GM19025 (cell line): ENCODE results near the gene PTRHD1.

Experiments
- ATAC-seq: cut with Tn5 transposase; IDR thresholded peaks from one replicate; pipeline ENCODE4 v1.9.1; 2021; ENCODE audit warnings: mild to moderate bottlenecking, low read depth, moderate library complexity; ENCODE audit not compliant: unreplicated experiment

PTRHD1 gene

GRCh38 chr2:24766609-24767008, 26.6 kb downstream of the PTRHD1 start:
- no peak for ATAC-seq

- no peak for ATAC-seq
These were observed 29.3 kb downstream of the PTRHD1 start for GRCh38 chr2:24763843-24764242.

- ATAC-seq: no peak
These were observed 30.7 kb downstream of the PTRHD1 start for GRCh38 chr2:24762518-24762917.

- no peak for ATAC-seq
These were observed 31.3 kb downstream of the PTRHD1 start for GRCh38 chr2:24761866-24762265.

- ATAC-seq: no peak
These were observed 36.4 kb downstream of the PTRHD1 start for GRCh38 chr2:24756789-24757188.

- ATAC-seq: no peak
These were observed 38.0 kb downstream of the PTRHD1 start for GRCh38 chr2:24754985-24755705.

GRCh38 chr2:24749069-24749691, 44.0 kb downstream of the PTRHD1 start:
- no peak for ATAC-seq

- ATAC-seq: no peak
These were observed 45.9 kb downstream of the PTRHD1 start for GRCh38 chr2:24747299-24747698.

GRCh38 chr2:24745825-24746224, 47.4 kb downstream of the PTRHD1 start:
- ATAC-seq: no peak

GRCh38 chr2:24744356-24744755, 48.8 kb downstream of the PTRHD1 start:
- no peak for ATAC-seq

- ATAC-seq: no peak
These were observed 49.3 kb downstream of the PTRHD1 start for GRCh38 chr2:24743924-24744323.

- no peak for ATAC-seq
These were observed 50.5 kb downstream of the PTRHD1 start for GRCh38 chr2:24742730-24743129.

GRCh38 chr2:24740142-24740541, 53.0 kb downstream of the PTRHD1 start:
- ATAC-seq: no peak
